Neural cell (in vitro differentiated cells): Measurements from ENCODE around the gene MYG1. TPM values are rescaled to one million over a fixed set of nuclear protein-coding genes. Genes with fewer than 3 reads are reported as not detected.
"Not testable (repeated sequence)": the region's sequence is repeated elsewhere in the genome, so short reads cannot be mapped to it uniquely, and the experiment has no call there.

ENCODE experiments used
- H2AFZ ChIP-seq: fragments of 200-600, 300-800 bp; sonication (generic), shearing (Covaris generic); 2 replicates; pipeline ENCODE4 v1.6.0; 2014; ENCODE audit warnings: low read depth, mild to moderate bottlenecking, antibody characterized with exemption, low read length, moderate library complexity
- H3F3A ChIP-seq: fragments of 200-600 bp; shearing (Covaris generic); 2 replicates; pipeline ENCODE4 v1.6.1; 2016; ENCODE audit warnings: mild to moderate bottlenecking, moderate library complexity, mixed read lengths, antibody characterized with exemption, low read length; ENCODE audit not compliant: insufficient read depth, poor library complexity, severe bottlenecking
- H3K27ac ChIP-seq: fragments of 200-600, 300-800 bp; sonication (generic), shearing (Covaris generic); 2 replicates; pipeline ENCODE4 v1.5.1; 2014; ENCODE audit warnings: mild to moderate bottlenecking, low read length, moderate library complexity
- H3K27me3 ChIP-seq: fragments of 300-800, 200-600 bp; sonication (generic), shearing (Covaris generic); 2 replicates; pipeline ENCODE4 v1.6.0; 2014; ENCODE audit warnings: mild to moderate bottlenecking, low read depth, low read length, moderate library complexity; ENCODE audit not compliant: insufficient read depth
- H3K36me3 ChIP-seq: fragments of 300-800, 200-600 bp; sonication (generic), shearing (Covaris generic); 2 replicates; pipeline ENCODE4 v1.5.1; 2014; ENCODE audit warnings: mild to moderate bottlenecking, antibody characterized with exemption, low read length, moderate library complexity; ENCODE audit not compliant: insufficient read depth
- H3K4me2 ChIP-seq: fragments of 300-800, 200-600 bp; sonication (generic), shearing (Covaris generic); 2 replicates; pipeline ENCODE4 v1.6.0; 2014; ENCODE audit warnings: mild to moderate bottlenecking, low read length
- H3K4me3 ChIP-seq: fragments of 300-800, 200-600 bp; sonication (generic), shearing (Covaris generic); 2 replicates; pipeline ENCODE4 v1.5.1; 2014; ENCODE audit warnings: mild to moderate bottlenecking, low read length, moderate library complexity
- H3K79me2 ChIP-seq: fragments of 200-600 bp; shearing (Covaris generic); replicated peaks from 2 replicates; pipeline ENCODE4 v1.6.0; 2014; ENCODE audit warnings: mild to moderate bottlenecking, low read length, moderate library complexity; ENCODE audit not compliant: insufficient read depth
- H3K9ac ChIP-seq: fragments of 300-800, 200-600 bp; sonication (generic), shearing (Covaris generic); 2 replicates; pipeline ENCODE4 v1.6.1; 2016; ENCODE audit warnings: mild to moderate bottlenecking, low read length, mixed read lengths
- H3K9me2 ChIP-seq: fragments of 200-600 bp; shearing (Covaris generic); 2 replicates; pipeline ENCODE4 v1.6.1; 2016; ENCODE audit warnings: mild to moderate bottlenecking, low read length, mixed read lengths; ENCODE audit not compliant: insufficient read depth
- H3K9me3 ChIP-seq: fragments of 200-600, 300-800 bp; sonication (generic), shearing (Covaris generic); 2 replicates; pipeline ENCODE4 v1.6.1; 2016; ENCODE audit warnings: mild to moderate bottlenecking, mixed run types, low read length, moderate library complexity, mixed read lengths
- H4K20me1 ChIP-seq: fragments of 200-600 bp; shearing (Covaris generic); 2 replicates; pipeline ENCODE4 v1.6.1; 2016; ENCODE audit warnings: mild to moderate bottlenecking, mixed run types; ENCODE audit not compliant: insufficient read depth
- EP300 ChIP-seq: fragments of 450-650 bp; conservative IDR thresholded peaks from 2 replicates; pipeline ENCODE4 v1.6.1; 2014; ENCODE audit warnings: antibody characterized with exemption, mild to moderate bottlenecking, moderate library complexity; ENCODE audit not compliant: poor library complexity, severe bottlenecking
- EZH2 ChIP-seq: fragments of 200-600, 300-800 bp; shearing (Covaris generic), sonication (generic); IDR thresholded peaks from 2 replicates; pipeline ENCODE4 v1.6.1; 2014; ENCODE audit warnings: antibody characterized with exemption, low read length, borderline replicate concordance, mild to moderate bottlenecking; ENCODE audit not compliant: insufficient read depth, poor library complexity, severe bottlenecking
- MXI1 ChIP-seq: fragments of 450-650 bp; conservative IDR thresholded peaks from 2 replicates; pipeline ENCODE4 v1.6.1; 2014; ENCODE audit warnings: antibody characterized with exemption, mild to moderate bottlenecking; ENCODE audit not compliant: poor library complexity, severe bottlenecking
- POLR2AphosphoS5 ChIP-seq: IDR thresholded peaks from 2 replicates; pipeline ENCODE4 v1.6.1; 2012
- RAD21 ChIP-seq: fragments of 450-650 bp; conservative IDR thresholded peaks from 2 replicates; pipeline ENCODE4 v1.6.1; 2014; ENCODE audit warnings: antibody characterized with exemption, mild to moderate bottlenecking, moderate library complexity
- SMC3 ChIP-seq: fragments of 450-650 bp; conservative IDR thresholded peaks from 2 replicates; pipeline ENCODE4 v1.6.1; 2014; ENCODE audit warnings: antibody characterized with exemption, mild to moderate bottlenecking, moderate library complexity; ENCODE audit not compliant: poor library complexity
- TAF1 ChIP-seq: IDR thresholded peaks from 2 replicates; pipeline ENCODE4 v1.6.1; 2012; ENCODE audit warnings: low read depth
- polyA plus RNA-seq: library from polyadenylated mRNA; depleted of rRNA; stranded (reverse); fragments of >200 nt; gene quantifications from 2 replicates; pipeline ENCODE4 v1.2.3, GENCODE V29; 2014
- TF ChIP-seq, protein P1 (sequence below): fragments of 450-650 bp; IDR thresholded peaks from 2 replicates; pipeline ENCODE4 v1.5.1; 2014; ENCODE audit warnings: antibody characterized with exemption, mild to moderate bottlenecking, moderate library complexity; ENCODE audit not compliant: poor library complexity, severe bottlenecking
- TF ChIP-seq, protein P2 (sequence below): IDR thresholded peaks from 2 replicates; pipeline ENCODE4 v1.6.1; 2012; ENCODE audit warnings: borderline replicate concordance

Gene MYG1
- polyA plus RNA-seq, 1 donor from 2014 or later = 70.5 TPM

DNA sequence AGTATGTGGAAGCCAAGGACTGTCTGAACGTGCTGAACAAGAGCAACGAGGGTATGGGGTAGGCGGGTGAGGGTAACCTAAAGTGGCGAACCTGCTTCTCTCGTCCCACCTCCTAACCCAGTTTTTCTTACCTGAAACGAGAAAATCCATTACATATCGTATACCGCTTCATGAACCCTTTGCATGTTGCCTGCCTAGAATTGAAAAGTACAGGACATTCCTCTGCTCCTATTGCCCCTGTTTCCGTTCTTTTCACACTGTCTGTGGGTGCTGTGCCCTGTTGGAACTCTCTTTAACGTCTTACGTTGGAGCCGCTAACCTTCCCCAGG, 3.6 kb upstream of the MYG1 start:
- Histone ChIP-seq H3K27ac (peak overlapping the region; percentile 82), H3K79me2 (peaks cover 28% of the 10 kb centered on the region), H3K9me3 (no peaks in the 10 kb centered on the region), H3K27me3 (no peaks in the 10 kb centered on the region), H3K4me3 (peak overlapping the region; percentile 89), H2AFZ (peak overlapping the region; percentile 81), H3K36me3 (no peaks in the 10 kb centered on the region), H4K20me1 (no peaks in the 10 kb centered on the region), H3F3A (peaks cover 3% of the 10 kb centered on the region), H3K9me2 (no peaks in the 10 kb centered on the region), H3K9ac (peak overlapping the region; percentile 90), H3K4me2 (peak overlapping the region; percentile 89)
- TF ChIP-seq SMC3 (no peak), TAF1 (no peak), EP300 (no peak), RAD21 (no peak), MXI1 (no peak), POLR2AphosphoS5 (no peak), EZH2 (no peak)
- TF ChIP-seq, protein P1, sequence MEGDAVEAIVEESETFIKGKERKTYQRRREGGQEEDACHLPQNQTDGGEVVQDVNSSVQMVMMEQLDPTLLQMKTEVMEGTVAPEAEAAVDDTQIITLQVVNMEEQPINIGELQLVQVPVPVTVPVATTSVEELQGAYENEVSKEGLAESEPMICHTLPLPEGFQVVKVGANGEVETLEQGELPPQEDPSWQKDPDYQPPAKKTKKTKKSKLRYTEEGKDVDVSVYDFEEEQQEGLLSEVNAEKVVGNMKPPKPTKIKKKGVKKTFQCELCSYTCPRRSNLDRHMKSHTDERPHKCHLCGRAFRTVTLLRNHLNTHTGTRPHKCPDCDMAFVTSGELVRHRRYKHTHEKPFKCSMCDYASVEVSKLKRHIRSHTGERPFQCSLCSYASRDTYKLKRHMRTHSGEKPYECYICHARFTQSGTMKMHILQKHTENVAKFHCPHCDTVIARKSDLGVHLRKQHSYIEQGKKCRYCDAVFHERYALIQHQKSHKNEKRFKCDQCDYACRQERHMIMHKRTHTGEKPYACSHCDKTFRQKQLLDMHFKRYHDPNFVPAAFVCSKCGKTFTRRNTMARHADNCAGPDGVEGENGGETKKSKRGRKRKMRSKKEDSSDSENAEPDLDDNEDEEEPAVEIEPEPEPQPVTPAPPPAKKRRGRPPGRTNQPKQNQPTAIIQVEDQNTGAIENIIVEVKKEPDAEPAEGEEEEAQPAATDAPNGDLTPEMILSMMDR = no peak
- TF ChIP-seq, protein P2, sequence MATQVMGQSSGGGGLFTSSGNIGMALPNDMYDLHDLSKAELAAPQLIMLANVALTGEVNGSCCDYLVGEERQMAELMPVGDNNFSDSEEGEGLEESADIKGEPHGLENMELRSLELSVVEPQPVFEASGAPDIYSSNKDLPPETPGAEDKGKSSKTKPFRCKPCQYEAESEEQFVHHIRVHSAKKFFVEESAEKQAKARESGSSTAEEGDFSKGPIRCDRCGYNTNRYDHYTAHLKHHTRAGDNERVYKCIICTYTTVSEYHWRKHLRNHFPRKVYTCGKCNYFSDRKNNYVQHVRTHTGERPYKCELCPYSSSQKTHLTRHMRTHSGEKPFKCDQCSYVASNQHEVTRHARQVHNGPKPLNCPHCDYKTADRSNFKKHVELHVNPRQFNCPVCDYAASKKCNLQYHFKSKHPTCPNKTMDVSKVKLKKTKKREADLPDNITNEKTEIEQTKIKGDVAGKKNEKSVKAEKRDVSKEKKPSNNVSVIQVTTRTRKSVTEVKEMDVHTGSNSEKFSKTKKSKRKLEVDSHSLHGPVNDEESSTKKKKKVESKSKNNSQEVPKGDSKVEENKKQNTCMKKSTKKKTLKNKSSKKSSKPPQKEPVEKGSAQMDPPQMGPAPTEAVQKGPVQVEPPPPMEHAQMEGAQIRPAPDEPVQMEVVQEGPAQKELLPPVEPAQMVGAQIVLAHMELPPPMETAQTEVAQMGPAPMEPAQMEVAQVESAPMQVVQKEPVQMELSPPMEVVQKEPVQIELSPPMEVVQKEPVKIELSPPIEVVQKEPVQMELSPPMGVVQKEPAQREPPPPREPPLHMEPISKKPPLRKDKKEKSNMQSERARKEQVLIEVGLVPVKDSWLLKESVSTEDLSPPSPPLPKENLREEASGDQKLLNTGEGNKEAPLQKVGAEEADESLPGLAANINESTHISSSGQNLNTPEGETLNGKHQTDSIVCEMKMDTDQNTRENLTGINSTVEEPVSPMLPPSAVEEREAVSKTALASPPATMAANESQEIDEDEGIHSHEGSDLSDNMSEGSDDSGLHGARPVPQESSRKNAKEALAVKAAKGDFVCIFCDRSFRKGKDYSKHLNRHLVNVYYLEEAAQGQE = no peak

DNA sequence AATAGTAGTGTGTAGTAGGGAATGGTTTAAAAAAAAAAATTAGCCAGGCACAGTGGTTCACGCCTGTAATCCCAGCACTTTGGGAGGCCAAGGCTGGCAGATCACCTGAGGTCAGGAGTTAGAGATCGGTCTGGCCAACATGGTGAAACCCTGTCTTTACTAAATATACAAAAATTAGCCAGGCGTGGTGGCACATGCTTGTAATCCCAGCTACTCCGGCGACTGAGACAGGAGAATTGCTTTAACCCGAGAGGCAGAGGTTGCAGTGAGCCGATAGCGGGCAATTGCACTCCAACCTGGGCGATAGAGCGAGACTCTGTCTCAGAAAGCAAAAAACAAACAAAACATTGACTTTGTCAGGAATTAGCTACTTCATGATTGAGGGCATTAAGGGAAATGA, 2.4 kb upstream of the MYG1 start:
- Histone ChIP-seq H3K4me3 (peak overlapping the region; percentile 89), H3K79me2 (peaks cover 29% of the 10 kb centered on the region)
- H3K36me3 ChIP-seq, H3K27me3 ChIP-seq, H3K27ac ChIP-seq, H3F3A ChIP-seq, H2AFZ ChIP-seq, H3K4me2 ChIP-seq, H3K9me2 ChIP-seq, H4K20me1 ChIP-seq, H3K9ac ChIP-seq, H3K9me3 ChIP-seq: not testable (repeated sequence)

DNA sequence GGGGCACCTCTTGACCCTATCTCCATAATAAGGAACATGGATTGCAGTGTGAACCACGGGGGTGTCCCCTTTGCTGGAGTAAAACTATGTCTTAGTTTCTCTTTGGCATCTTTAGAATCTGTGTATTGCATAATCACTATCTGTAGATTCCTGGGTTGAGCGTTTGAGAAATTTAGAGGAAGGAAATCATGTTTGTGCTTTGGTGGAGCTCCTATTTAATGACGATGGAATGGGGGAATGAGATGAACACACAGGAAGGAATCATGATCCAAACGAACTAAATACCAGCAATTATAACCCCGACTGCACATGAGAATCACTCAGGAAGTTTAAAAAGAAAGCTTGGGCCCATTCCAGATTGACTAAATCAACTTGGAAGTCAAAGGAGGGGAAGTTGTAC, 1.3 kb upstream of the MYG1 start:
- no peak overlapping the region for H3K9ac ChIP-seq
- TF ChIP-seq EP300 = no peak
- no peak for TF ChIP-seq TAF1
- TF ChIP-seq POLR2AphosphoS5 = no peak
- TF ChIP-seq, protein P2 = no peak
- TF ChIP-seq, protein P1 = no peak
- TF ChIP-seq MXI1 = no peak
- TF ChIP-seq SMC3 = no peak
- no peaks in the 10 kb centered on the region for H3K9me3 ChIP-seq
- H3K4me3 ChIP-seq = no peak overlapping the region
- no peak overlapping the region for H3K27ac ChIP-seq
- H3K36me3 ChIP-seq = no peaks in the 10 kb centered on the region
- H3K79me2 ChIP-seq = peaks cover 33% of the 10 kb centered on the region
- H3F3A ChIP-seq = peaks cover 3% of the 10 kb centered on the region
- H3K4me2 ChIP-seq = no peak overlapping the region
- no peaks in the 10 kb centered on the region for H3K9me2 ChIP-seq
- H4K20me1 ChIP-seq = no peaks in the 10 kb centered on the region
- no peaks in the 10 kb centered on the region for H3K27me3 ChIP-seq
- H2AFZ ChIP-seq = no peak overlapping the region
